GM23248 (cell line): ENCODE data around the gene FAM163A.
"Not testable (repeated sequence)": the region's sequence is repeated elsewhere in the genome, so short reads cannot be mapped to it uniquely, and the experiment has no call there.

Source experiments
- EZH2 ChIP-seq: fragments of 200-600 bp; sonication (generic); IDR thresholded peaks from 2 replicates; pipeline ENCODE4 v1.6.1; 2018; ENCODE audit warnings: antibody characterized with exemption, mild to moderate bottlenecking; ENCODE audit not compliant: insufficient read depth, poor library complexity, severe bottlenecking
- EZH2phosphoT487 ChIP-seq: fragments of 200-600 bp; sonication (generic); IDR thresholded peaks from 2 replicates; pipeline ENCODE4 v1.6.1; 2018; ENCODE audit warnings: antibody characterized with exemption, moderate library complexity, mild to moderate bottlenecking, low read depth; ENCODE audit not compliant: insufficient read depth

DNA sequence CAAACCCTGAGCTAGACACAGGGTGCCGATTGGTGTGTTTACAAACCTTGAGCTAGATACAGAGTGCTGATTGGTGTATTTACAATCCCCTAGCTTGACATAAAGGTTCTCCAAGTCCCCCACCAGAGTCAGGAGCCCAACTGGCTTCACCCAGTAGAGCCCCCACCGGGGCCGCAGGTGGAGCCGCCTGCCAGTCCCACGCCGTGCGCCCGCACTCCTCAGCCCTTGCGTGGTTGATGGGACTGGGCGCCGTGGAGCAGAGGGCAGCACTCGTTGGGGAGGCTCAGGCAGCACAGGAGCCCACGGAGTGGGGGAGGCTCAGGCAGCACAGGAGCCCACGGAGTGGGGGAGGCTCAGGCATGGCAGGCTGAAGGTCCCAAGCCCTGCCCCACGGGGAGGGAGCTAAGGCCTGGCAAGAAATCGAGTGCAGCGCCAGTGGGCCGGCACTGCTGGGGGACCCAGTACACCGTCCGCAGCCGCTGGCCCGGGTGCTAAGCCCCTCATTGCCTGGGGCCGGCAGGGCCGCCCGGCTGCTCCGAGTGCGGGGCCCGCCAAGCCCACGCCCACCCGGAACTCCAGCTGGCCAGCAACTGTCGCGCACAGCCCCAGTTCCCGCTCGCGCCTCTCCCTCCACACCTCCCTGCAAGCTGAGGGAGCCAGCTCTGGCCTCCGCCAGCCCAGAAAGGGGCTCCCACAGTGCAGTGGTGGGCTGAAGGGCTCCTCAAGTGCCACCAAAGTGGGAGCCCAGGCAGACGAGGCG lies 93.8 kb downstream of the FAM163A start:
- not testable (repeated sequence) for TF ChIP-seq EZH2, EZH2phosphoT487
